Measurements from ENCODE around the gene IL2RA. TPM values are rescaled to one million over a fixed set of nuclear protein-coding genes. Genes with fewer than 3 reads are reported as not detected.

Gene IL2RA
- polyA plus RNA-seq, 1 experiment = not detected

- H3K27me3 ChIP-seq (ENCODE audit: control insufficient read depth, insufficient read depth, low read length) = no peaks in the 10 kb centered on the region; the same call in 1 of the 2 replicates
- no peaks in the 10 kb centered on the region for H3K36me3 ChIP-seq (ENCODE audit: control insufficient read depth, insufficient read depth, low read length)
- CTCF ChIA-PET = no interaction called here
- no peak overlapping the region for H3K4me3 ChIP-seq (ENCODE audit: low read depth, low read length)
- POLR2A ChIA-PET = no interaction called here
- no peak for DNase-seq (ENCODE audit: low read depth)
- TF ChIP-seq CTCF (IDR thresholded peaks at IDR 0.05; ENCODE audit: insufficient read depth, low read depth, low read length) = no peak
Measured at GRCh38 chr10:6040205-6040604, 22.0 kb downstream of the IL2RA start.

DNA sequence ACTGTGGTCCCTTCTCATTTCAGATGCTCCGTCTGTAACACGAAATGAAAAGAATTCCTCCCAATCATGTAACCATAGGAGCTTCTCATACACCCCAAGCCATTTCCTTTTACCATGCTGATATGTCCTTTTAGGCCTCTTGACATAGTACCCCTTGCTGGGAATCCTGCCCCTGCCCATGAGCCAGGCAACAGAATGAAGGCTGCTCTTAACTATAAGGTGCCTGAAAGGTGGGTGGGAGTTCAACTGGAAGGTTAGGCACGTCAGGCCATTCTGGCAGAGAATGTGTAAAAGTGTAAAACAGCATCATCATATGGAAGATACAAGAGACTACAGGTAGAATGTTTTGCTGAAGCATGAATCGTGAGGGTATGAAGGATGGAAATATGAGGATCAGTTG lies 22.5 kb downstream of the IL2RA start:
- H3K27me3 ChIP-seq (ENCODE audit: control insufficient read depth, insufficient read depth, low read length) = no peaks in the 10 kb centered on the region; the same call in 1 of the 2 replicates
- H3K36me3 ChIP-seq (ENCODE audit: control insufficient read depth, insufficient read depth, low read length) = no peaks in the 10 kb centered on the region
- CTCF ChIA-PET = no interaction called here
- no peak overlapping the region for H3K4me3 ChIP-seq (ENCODE audit: low read depth, low read length)
- no peak for DNase-seq (ENCODE audit: low read depth)
- TF ChIP-seq CTCF (IDR thresholded peaks at IDR 0.05; ENCODE audit: insufficient read depth, low read depth, low read length) = no peak
- POLR2A ChIA-PET = no interaction called here

- Histone ChIP-seq H3K27me3 (ENCODE audit: control insufficient read depth, insufficient read depth, low read length) (no peaks in the 10 kb centered on the region; the same call in 1 of the 2 replicates), H3K36me3 (ENCODE audit: control insufficient read depth, insufficient read depth, low read length) (no peaks in the 10 kb centered on the region), H3K4me3 (ENCODE audit: low read depth, low read length) (no peak overlapping the region)
- ChIA-PET CTCF (interaction anchor here (1.5 kb wide), 1 partner anchor 9 kb away, joined by 3 read pairs; no protein-coding TSS in a partner anchor), POLR2A (no interaction called here)
- TF ChIP-seq CTCF (IDR thresholded peaks at IDR 0.05; ENCODE audit: insufficient read depth, low read depth, low read length) = no peak
- no peak for DNase-seq (ENCODE audit: low read depth)
Measured at GRCh38 chr10:6038071-6038631, 24.0 kb downstream of the IL2RA start.

GRCh38 chr10:6037422-6037821 lies 24.7 kb downstream of the IL2RA start:
- no peaks in the 10 kb centered on the region for H3K36me3 ChIP-seq (ENCODE audit: control insufficient read depth, insufficient read depth, low read length)
- H3K27me3 ChIP-seq (ENCODE audit: control insufficient read depth, insufficient read depth, low read length) = no peaks in the 10 kb centered on the region; the same call in 1 of the 2 replicates
- H3K4me3 ChIP-seq (ENCODE audit: low read depth, low read length) = no peak overlapping the region
- ChIA-PET CTCF (interaction anchor here (1.5 kb wide), 1 partner anchor 10 kb away, joined by 3 read pairs; no protein-coding TSS in a partner anchor), POLR2A (no interaction called here)
- TF ChIP-seq CTCF (IDR thresholded peaks at IDR 0.05; ENCODE audit: insufficient read depth, low read depth, low read length) = no peak
- no peak for DNase-seq (ENCODE audit: low read depth)

DNA sequence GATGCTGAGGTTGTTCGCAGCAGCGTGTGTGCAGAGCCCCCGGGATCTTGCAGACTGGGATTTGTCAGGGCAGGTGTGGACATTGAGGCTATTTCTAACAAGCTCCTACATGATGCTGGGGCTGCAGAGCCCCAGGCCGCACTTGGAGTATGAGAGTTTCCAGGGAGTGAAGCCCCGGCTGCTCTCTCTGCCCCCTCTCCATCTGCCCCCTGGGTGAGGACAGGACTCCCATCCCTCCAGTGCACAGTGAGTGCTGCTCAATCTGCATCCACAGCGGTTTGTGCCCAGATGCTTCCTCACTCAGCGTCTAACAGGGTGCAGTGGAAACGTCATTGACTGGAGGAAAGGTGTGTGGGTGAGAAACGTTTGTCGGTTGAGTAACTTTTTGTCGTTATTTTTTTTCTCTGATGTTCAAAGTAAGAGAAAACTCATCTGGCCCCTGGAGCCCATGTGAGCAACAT lies 25.3 kb downstream of the IL2RA start:
- H3K27me3 ChIP-seq (ENCODE audit: control insufficient read depth, insufficient read depth, low read length) = no peaks in the 10 kb centered on the region; the same call in 1 of the 2 replicates
- no peaks in the 10 kb centered on the region for H3K36me3 ChIP-seq (ENCODE audit: control insufficient read depth, insufficient read depth, low read length)
- CTCF ChIA-PET = no interaction called here
- no peak for TF ChIP-seq CTCF (IDR thresholded peaks at IDR 0.05; ENCODE audit: insufficient read depth, low read depth, low read length)
- no peak for DNase-seq (ENCODE audit: low read depth)
- H3K4me3 ChIP-seq (ENCODE audit: low read depth, low read length) = no peak overlapping the region
- POLR2A ChIA-PET = no interaction called here

All from BJ (cell line).